Fibroblast of gingiva (primary cell): ENCODE measurements around the gene ARHGDIG.

ENCODE experiments used
- DNase-seq: peaks from one replicate; pipeline ENCODE4 v3.0.0-alpha.2; 2011; ENCODE audit warnings: low read depth

The ARHGDIG gene

DNA sequence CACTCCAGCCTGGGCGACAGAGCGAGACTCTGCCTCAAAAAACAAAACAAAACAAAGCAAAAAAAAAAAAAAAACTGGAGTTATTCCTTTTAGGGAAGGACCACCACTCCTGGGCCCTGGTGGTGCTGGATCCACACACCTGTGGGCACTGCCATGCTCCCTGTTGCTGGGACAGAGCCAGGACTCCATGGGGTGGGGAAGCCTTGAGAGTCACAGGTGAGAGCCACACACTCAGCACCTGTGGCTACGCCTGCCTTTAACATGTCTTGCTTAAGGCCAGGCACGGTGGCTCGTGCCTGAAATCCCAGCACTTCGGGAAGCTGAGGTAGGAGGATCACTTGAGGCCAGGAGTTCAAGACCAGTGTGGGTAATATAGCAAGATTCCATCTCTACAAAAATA is 20.8 kb downstream of the ARHGDIG start:
- DNase-seq, result no peak

DNA sequence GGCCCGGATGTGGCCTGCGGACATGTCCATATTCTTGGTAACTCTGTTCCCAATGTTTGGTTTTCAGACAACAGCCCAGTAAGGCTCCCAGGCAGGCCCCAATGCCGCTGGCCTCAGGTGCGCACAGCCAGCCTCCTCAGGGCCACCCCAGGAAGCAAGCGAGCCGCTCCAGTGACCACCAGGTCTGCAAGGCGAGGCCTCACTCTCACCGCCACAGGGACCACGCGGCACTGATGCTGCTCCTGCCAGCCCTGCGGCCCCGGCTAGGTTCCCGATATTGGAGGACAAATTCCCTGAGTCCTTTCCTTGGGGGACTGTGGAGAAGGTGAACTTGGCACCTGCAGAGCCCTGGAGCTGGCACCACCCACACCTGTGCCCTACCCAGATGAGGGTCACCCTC is 21.6 kb downstream of the ARHGDIG start:
- DNase-seq, result no peak

DNA sequence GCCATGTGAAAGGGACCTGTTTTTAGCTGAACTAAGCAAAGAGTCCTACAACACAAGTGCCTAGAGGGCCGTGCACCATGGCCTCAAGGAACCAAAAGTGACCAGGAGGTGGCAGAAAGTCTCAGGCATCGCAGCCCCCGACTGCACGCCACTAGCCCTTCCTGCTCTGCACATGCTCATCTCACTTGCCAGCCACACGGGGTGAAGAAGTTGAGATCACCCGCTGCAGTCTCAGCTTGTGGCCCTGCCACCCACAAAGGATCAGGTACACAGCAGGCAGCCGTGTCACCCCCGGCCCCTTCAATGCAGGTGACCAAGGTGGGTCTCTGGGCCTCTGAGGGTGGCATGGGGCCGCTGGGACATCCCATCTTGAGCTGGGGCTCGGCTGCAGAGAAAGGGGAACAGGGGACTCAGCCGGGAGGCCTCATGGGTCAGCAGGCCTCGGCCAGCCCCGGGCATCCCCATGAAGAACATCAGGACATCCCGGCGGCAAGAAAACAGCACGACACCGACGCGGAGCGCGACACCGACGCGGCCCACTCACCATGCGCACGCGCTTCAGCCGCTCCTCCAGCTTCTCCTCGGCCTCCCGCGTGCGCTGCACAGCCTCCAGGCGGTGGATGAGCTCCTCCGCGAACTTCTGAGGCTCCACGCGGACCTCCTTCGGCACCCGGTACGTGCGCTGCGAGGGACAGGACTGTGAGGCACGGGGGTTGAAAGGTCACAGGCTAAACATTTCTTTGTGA is 23.5 kb downstream of the ARHGDIG start:
- DNase-seq, result no peak

DNA sequence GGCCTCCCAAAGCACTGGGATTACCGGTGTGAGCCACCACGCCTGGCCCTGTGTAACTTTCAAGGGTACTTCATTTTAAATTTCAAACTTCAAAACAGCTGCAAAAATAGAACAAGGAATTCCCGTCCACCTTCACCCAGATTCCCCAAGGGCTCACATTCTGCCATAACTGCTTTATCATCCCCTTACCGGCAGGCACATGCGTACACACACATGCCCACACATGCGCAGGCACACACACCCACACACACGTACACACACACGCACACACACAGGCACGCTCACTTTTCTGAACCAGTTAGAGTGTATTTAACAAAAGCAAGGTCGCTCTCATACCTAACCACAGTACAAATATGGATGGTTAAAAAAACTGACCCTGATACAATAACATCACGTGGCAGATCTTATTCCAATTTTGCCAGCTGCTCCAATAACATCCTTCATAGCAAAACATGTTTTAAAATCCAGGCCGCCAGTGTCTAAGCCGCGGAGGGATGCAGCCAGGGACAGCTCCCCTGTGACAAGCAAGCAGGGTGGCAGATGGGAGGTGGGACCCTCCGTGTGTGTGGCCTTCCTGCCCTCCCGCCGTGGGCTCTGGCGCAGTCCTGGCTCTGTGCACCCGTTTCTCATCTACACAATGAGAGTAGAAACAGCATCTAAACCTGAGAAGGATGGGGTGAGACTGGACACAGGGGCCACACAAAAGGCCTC is 25.7 kb downstream of the ARHGDIG start:
- no peak for DNase-seq

DNA sequence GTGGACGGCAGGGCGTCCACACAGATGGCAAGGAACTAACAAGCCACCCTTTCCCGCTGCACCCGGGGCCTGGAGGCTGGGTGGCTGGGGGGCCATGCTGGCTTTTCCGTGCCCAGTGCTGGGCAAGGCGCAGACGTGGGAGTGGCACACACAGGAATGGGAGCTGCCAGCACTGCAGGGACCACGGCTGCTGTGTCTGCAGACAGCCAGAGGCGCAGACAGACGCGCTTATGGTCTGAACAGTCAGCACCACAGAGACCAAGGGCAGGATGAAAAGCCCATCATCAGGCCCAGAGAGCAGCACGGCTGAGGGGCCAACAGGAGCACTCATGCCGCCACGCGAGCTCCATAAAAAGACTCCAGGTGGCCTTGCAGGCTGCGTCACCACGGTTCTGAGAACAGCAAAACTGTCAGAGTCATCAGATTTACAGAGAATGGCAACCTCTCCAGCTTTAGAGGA is 26.6 kb downstream of the ARHGDIG start:
- no peak for DNase-seq

DNA sequence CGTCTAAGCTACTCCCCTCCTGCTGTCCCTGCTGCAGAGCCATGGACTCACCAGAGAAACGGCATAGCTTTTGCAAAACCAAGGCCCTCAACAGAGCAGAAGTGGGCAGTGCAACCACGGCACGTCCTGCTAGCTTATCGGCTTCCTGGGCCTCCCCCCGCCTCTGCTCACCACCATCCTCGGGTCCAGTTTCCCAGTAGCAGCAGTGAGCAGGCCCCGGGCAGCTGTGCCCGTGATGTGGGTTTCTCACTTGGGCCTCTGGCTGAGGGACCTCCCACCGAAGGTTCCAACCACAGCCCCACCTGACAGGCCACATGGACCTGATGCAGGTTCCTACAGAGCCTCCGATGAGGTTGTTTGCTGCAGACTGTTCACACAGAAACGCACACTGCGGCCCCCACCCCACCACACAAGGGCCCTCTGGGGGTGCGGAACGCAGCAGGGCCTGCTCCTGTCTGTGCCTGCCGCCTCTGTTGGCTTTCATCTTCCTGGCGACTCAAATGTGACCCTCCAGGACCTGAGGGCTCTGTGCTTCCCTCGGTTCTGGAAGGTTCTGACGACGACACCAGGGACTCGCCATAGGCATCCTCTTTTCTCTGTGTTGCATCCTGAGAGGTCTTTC is 27.4 kb downstream of the ARHGDIG start:
- no peak for DNase-seq

DNA sequence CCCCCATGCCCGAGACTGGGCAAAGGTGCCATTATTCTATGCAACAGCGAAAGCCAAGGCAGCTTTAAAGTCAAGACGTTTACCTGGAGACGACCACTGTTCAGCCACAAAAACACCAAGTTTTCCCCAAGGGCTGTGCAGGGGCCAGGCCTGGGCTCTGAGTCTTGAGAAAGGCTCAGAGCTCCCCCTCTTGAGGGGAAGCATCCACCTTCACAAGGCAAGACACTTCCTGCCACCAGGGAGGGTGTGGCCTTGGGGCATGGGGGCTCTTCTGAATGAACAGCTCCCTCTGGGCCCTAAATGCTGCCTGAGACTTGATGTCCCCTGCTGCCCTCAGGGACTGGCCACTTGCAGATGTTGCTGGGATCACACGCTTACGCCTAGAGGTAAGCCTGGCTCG is 29.1 kb downstream of the ARHGDIG start:
- DNase-seq, result no peak

DNA sequence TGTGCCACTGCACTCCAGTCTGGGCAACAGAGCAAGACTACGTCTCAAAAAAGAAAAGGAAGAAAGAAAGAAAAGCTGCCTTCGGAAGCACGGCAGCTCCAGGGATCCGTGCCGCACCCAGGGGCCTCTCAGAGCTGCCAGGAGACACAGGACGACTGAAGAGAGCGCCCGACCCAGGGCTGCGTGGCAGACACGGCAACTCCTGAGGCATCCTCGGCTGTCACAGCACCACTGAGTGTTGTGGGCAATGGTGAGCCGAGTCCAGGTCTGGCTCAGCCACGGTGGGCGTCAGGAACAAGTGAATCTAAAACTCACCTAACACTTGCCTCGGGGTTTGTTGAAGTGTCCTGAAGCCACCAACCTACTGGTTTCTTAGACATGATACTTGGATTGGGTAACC is 31.3 kb downstream of the ARHGDIG start:
- DNase-seq, result no peak

DNA sequence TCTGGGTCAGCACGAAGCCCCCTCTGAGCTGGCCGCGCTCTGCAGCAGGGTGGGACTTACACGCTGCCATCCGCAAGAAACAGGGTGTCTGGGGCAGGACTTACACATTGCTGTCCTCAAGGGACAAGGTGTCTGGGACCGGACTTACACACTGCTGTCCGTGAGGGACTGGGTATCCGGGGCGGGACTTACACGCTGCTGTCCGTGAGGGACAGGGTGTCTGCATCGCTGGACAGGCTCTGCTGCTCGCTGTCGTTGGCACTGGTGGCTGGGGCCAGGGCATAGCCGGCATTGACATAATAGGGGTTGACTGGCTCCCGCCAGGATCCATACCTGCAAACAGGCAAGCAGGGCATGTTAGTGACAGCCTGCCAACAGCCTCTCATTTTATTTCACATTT is 34.0 kb downstream of the ARHGDIG start:
- DNase-seq, result no peak

DNA sequence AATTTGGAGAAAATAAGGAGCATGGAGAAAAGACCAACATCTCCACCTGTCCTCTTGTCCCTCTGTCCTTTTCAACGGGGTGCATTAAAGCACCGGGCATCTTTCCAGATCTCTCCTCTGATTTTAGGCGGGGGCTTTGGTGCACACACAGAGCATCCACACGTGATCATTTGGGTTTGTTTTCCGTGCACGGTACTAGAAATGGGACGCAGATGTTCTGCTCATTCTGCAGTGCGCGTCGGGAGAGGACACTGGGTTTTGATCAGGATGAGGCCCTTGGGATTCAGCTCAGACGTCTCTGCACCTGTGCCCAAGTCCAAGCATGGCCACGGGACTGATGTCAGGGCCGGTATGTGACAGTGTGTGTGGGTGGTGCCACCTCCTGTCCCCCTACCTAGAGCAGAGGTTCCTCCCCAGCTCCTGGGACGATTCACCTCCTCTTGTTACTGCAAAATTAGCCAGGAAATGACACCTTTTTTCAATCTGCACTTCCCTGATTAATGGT is 34.5 kb downstream of the ARHGDIG start:
- DNase-seq, result no peak

DNA sequence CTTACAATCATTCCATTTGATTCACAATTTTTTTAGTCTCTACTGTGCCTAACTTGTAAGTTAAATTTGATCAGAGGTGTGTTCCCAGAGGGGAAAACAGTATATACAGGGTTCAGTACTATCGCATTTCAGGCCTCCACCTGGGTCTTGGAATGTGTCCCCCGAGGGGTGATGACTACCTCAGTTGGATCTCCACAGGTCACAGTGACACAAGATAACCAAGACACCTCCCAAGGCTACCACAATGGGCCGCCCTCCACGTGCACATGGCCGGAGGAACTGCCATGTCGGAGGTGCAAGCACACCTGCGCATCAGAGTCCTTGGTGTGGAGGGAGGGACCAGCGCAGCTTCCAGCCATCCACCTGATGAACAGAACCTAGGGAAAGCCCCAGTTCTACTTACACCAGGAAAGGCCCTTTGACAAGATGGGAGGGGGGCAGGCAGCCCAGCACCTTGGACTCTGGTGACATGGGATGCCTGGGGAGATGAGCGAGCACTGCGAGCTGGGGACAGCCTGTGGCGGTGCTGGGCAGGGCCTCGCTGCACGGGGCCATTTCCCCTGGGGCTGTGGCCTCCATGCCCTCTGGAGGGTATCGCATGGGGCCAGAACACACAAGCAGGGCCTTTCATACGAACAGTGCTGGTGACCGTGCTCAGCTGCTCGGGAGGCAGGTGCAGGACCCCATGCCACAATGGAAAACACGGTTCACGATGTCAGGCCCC is 36.5 kb downstream of the ARHGDIG start:
- no peak for DNase-seq

DNA sequence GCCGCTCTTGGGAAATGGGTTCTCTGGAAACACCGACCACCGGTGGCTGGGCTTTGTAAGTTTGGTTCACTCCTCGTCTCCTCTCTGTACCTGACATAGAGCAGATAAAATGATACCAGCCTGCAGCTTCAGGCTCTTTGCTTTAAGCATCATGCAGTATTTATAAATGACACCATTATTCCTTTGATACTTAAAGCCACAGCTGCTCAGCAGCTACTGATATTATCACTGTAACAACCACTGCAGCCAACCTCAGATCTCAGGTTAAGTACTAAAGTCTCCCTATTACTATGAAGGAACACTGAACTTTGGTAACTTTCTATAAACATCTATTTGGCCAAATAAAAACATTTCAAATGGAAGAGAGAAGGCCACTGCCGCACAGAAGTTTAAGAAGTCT is 37.2 kb downstream of the ARHGDIG start:
- no peak for DNase-seq

DNA sequence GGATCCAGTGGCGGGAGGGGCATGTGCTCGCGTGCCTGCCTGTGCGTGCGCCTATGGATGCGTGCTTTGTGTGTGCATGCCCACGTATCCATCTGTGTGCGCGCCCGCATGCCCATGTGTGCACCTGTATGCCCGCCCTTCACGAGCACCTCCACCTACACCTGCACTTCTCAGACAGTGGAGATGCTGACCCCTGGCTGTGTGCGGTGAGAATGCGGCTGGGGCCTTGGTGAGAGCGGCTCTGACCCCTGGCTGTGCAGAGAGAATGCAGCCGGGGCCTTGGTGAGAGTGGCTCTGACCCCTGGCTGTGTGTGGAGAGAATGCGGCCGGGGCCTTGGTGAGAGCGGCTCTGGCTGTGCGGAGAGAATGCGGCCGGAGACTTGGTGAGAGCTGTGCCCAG is 38.2 kb downstream of the ARHGDIG start:
- no peak for DNase-seq

DNA sequence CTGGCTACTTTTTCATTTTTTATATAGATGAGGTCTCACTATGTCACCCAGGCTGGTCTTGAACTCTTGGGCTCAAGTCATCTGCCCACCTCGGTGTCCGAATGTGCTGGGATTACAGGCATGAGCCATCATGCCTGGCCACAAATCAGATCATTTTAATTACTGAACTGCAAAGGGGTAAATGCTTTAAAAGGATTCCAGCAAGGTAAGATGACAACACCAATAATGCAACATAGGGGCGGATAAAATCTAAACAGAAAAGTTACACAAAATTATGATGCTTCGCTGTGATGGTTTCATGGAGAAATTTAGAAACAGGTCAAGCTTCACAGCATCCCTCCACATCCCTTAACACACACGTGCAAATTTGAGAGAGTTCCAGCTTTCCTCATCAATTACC is 39.8 kb downstream of the ARHGDIG start:
- DNase-seq, result no peak

DNA sequence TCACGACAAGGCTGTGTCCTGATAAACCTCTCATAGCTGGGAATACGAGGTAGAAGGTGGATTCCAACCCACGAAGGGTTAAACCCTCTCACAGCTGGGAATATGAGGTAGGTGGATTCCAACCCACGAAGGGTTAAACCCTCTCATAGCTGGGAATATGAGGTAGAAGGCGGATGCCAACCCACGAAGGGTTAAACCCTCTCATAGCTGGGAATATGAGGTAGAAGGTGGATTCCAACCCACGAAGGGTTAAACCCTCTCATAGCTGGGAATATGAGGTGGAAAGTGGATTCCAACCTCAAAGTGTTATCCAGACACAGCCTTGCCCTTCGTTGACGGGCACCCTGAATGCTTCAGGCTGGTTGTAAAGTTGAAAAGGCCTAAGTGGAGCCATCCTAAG is 41.1 kb downstream of the ARHGDIG start:
- no peak for DNase-seq

DNA sequence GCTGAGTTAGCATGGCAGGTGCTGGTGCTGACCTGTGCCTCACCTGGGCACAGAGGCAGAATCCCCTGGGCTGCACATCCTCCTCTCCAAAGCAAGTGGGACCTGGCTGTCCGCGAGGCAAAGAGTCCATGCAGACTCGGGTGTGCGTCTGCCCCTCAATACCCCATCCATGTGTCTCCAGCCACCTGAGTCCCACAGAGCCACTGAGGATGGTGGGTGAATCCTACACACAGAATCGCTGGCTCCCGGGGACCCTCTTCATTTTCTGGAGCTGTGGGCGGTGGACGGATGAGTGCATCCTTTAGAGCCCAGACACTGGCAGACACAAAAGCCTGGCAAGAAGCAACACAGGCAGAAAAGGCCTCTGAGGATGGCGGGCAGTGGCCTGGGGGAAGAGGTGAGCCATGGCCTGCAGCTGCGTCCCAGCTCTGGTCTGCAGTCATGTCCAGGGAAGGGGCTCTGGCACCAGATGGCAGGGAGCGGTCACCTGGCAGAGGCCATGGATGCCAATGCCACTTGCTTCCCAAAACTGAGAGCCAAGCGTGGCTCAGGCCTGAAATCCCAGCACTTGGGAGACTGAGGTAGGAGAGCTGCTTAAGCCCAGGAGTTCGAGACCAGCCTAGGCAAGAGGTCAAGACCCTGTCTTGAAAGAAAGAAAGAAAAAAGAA is 42.2 kb downstream of the ARHGDIG start:
- no peak for DNase-seq

DNA sequence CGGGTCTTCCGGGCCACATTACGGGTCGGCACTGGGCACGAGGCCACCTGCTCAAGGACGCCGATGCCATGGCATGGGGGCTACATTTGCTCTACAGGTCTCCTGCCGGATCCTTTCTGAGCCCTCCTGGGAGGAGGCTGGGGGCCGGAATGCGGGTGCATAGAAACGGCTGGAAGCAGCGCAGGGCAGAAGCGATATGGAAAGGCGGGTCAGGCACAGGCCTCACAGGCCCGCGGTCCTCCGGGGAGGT is 43.7 kb downstream of the ARHGDIG start:
- no peak for DNase-seq

DNA sequence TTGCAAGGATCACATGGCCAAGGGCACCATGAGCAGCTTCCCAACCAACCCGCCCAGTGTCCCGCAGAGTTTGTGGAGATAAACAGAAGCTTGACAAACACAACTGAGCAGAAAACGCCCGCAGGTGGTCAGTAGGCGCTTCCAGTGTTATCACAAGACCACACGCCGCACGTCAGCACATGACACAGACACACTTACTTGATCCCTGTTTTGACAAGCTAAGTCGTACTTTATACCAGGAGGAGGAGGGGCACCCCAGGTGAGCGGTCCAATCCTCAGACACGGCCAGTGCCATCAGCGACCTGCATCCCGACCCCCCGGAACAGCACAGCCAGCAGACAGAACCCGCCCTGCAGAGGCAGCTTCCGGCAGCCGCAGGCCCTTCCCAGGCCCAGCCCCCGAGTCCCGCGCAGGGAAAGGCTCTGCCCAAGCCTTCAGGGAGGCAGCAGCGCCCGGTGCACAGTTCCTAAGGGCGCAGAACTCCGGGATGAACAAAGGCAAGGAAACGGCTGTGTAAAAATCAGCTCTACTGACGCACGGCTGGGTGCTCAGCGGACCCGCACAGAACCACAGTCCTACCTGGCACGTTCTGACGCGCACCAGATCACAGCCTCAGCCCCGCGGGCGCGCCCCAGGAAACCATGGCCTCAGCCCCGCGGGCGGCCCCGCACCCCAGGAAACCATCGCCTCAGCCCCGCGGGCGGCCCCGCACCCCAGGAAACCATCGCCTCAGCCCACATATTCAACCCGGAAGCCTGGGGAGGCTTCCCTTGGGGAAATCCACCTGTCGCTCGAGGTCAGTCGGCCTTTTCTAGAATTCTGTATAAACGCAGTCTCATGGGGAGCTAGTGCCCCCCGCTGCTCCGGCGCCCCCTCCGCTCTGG is 44.3 kb downstream of the ARHGDIG start:
- DNase-seq, result no peak

DNA sequence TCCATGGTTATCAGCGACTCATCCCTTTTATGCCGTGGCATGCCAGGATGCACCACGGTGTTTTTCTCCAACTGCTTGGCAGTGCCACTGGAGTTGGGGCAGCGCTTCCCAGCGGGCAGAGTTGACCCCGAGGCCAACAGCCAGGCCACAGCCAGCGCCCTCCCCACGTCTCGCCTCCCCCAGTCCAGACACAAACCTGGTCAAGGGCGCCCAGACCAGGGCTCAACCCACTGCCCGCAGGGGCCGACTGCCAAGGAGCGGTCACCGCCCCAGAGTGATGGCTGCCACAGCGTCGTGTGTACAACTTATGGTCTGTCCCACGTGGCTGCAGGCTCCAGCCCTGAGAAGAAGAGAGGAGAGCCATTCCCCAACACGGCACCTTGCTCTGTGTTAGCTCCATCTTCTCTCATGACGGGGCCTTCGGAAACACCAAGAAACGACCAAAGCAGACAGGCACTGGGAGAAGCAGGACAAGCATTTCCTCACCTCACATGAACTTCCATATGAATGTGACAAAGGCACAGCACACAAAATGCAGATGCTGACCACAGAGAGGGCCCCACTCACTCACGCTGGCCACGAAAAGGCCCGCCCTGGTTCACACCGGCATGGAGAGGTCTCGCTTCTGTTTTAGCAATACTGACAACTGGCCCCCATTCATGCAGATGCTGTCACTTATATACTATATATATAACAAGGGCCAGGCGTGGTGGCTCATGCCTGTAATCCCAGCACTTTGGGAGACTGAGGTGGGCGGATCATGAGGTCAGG is 45.2 kb downstream of the ARHGDIG start:
- no peak for DNase-seq

DNA sequence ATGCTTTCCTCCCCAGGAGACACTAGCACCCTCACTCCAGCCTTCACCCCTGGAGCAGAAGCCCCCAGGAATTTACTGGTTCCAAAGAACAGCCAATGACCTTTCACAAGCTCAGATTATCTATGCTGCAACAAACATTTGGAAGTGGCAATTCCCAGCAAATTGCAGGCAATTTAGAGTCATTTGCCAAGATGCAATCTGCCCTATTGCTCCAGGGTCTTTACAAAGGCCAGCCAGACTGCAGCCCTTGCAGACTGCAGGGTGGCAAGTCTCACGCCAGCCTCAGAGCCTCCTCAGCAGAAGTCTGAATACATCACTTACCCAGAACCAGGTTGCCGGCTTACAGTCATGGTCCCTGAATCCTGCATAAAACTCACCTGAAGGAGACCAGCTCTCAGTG is 50.4 kb downstream of the ARHGDIG start:
- DNase-seq, result no peak
